ENCODE results near the gene RAB35.

DNA sequence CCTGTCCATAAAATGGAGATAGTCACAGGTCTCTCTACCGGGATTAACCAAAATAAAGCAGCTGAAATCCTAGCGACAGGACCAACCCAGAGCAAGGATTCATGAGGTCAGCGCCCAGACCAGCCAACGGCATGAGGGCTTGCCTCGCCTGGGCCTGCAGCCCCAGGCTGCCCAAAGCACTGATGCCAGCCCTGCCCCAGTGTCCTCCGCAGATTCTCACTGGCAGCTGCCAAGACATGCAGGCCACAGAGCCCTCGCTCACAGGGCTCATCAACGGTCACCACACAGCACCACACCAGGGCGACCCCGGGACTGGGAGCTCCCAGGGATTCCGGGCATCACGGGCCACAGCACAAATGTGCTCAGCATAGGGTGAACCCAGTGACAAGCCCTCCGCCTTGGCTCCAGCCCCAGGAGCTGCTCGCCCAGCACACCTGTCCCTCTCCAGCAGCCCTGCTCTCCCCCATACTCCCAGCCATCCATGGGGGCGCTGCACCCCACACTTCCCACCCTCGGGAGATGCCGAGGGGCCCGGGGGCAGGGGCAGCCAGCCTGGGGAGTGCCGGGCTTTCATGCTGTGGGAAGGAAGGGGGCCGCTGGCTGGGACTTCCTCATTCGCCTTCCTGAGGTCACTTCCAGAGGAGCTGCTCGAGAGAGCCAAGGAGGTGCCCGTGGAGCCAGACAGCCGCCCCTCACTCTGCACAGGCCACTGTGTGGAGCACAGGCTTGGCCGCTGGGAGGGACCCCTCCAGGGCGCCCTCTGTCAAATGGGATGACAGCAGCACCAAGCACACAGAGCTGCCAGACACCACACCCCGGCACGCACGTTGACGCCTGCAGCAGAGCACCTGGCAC lies 14.1 kb downstream of the RAB35 start:
- TF ChIP-seq CTCF (conservative IDR thresholded peaks at IDR 0.05; ENCODE audit: low read depth, low read length) (no peak), EZH2 (IDR thresholded peaks at IDR 0.05; ENCODE audit: borderline replicate concordance, low read depth, low read length, poor library complexity, severe bottlenecking) (no peak)

Data from A673 (cell line).